Measurements from ENCODE around the gene PITPNM3.

The PITPNM3 gene

DNA sequence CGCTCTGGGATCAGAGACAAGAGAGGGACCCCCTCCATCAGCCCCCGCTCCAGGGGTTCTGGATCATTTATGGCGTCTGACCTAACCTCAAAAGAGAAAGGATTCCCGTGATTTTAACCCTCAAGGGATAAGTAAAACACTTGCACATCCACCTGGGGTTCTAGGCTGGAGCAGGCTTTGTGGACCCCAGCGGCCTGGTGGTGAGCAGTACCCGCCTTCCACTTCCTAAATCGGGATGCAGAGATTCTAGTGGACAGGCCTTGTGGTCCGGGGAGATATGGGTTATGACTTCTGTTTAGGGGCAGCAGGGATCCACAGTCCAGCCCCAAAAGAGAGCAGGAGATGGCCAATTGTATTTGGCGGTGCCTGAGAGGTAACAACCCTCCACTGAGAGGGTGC is 684 bp upstream of the PITPNM3 start:
- TF ChIP-seq, protein P1, sequence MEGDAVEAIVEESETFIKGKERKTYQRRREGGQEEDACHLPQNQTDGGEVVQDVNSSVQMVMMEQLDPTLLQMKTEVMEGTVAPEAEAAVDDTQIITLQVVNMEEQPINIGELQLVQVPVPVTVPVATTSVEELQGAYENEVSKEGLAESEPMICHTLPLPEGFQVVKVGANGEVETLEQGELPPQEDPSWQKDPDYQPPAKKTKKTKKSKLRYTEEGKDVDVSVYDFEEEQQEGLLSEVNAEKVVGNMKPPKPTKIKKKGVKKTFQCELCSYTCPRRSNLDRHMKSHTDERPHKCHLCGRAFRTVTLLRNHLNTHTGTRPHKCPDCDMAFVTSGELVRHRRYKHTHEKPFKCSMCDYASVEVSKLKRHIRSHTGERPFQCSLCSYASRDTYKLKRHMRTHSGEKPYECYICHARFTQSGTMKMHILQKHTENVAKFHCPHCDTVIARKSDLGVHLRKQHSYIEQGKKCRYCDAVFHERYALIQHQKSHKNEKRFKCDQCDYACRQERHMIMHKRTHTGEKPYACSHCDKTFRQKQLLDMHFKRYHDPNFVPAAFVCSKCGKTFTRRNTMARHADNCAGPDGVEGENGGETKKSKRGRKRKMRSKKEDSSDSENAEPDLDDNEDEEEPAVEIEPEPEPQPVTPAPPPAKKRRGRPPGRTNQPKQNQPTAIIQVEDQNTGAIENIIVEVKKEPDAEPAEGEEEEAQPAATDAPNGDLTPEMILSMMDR (conservative IDR thresholded peaks at IDR 0.05) = no peak
- peak overlapping the region; percentile 44; the same call in 1 of the 2 replicates for H3K27ac ChIP-seq

GRCh38 chr17:6555331-6556120 is 829 bp downstream of the PITPNM3 start:
- H3K27ac ChIP-seq = peak overlapping the region; percentile 44; the same call in 1 of the 2 replicates
- TF ChIP-seq, protein P1 (conservative IDR thresholded peaks at IDR 0.05) = no peak

DNA sequence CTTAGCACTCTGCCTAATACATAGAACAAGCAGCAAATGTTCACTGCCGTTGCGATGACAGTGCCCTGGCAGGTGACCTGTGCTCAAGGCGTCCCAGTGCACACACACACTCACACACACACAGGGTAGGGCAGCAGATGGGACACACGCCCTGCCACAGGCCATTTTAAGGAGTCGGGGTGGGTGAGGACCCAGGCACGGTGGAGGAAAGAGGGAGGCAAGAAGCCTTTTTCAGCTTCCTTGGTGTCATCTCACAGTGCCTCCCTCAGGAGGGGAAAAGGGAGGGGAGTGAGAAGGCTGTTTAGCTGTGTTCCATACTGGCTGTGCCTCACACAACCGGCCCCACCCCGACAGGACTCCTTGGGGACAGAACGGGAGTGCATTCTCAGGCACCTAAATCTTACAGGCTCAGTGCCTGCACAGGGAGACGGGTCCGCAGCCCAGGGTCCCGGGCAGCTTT is 1.5 kb downstream of the PITPNM3 start:
- TF ChIP-seq, protein P1 (conservative IDR thresholded peaks at IDR 0.05) = no peak
- H3K27ac ChIP-seq = peak overlapping the region; percentile 44; the same call in 1 of the 2 replicates

DNA sequence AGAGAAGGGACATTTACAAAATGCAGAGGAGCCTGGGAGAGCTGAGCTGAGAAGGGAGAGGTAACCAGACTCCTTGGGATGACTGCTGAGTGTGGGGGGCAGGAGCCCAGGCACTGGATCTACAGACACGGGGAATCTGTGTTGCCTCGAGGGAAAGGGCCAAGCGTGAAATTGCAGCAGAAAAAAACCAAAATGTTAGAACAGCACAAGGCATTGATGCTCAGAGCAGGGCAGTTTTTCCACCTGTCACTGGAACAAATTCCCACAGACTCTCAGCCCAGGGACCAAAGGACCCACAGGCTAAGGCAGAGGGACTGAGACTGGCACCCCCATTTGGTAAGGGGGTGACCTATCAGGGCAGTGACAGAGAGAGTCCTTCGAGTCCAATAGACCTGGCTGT is 2.0 kb downstream of the PITPNM3 start:
- no peak overlapping the region for H3K27ac ChIP-seq
- TF ChIP-seq, protein P1 (conservative IDR thresholded peaks at IDR 0.05) = no peak

GRCh38 chr17:6551869-6552531 is 4.4 kb downstream of the PITPNM3 start:
- H3K27ac ChIP-seq = peak overlapping the region; percentile 49

GRCh38 chr17:6551356-6551755 is 5.0 kb downstream of the PITPNM3 start:
- TF ChIP-seq, protein P1 (conservative IDR thresholded peaks at IDR 0.05) = no peak
- H3K27ac ChIP-seq = peak overlapping the region; percentile 49

More at GRCh38 chr17:6551869-6552531, 4.4 kb downstream of the PITPNM3 start:
- TF ChIP-seq, protein P1 (conservative IDR thresholded peaks at IDR 0.05) = no peak

DNA sequence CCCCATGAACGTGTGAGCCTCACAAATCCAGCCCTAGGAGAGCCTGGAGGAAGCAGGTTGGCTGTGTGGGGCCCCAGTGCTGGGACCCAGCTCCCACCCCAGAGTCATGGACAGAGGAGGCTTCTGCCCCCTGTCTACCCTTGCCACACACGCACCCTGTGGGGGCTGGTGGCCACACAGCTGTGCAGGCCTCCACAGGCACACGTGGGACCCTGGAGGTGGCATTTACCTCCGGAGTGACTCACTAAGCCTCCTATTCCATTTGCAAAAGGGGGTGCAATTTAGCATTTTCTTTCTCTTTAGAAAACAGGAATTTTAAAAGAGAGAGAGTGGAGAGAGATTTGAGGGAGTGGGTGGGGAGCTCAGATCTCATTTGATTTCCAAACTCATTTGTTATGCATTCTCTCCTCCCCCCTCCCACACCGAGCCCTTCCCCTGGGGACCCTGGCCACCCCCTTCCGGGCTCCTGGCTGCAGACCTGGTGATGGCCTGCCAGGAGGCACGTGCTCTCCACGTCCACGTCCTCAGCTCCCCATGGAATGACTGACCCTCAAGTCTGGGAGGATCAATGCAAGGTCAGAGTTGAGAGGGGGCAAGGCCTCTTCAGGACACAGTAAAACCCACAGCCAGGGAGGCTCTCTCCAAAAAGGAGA is 6.8 kb downstream of the PITPNM3 start:
- no peak overlapping the region for H3K27ac ChIP-seq
- TF ChIP-seq, protein P1 (conservative IDR thresholded peaks at IDR 0.05) = no peak
